ENCODE measurements around the gene ORC6.

- TF ChIP-seq CTCF (IDR thresholded peaks at IDR 0.05; ENCODE audit: insufficient read depth, low read length) (no peak), POLR2AphosphoS5 (IDR thresholded peaks at IDR 0.05; ENCODE audit: low read depth) (no peak), GABPA (IDR thresholded peaks at IDR 0.05; ENCODE audit: low read depth) (no peak)
These were observed 42.5 kb downstream of the ORC6 start for GRCh38 chr16:46731691-46732555.
